AG09319 (cell line): ENCODE measurements around the gene ITSN1.

Experiments
- DNase-seq: peaks from one replicate; pipeline ENCODE4 v3.0.0-alpha.2; 2010; ENCODE audit warnings: low read depth; ENCODE audit errors: extremely low read depth
- TF ChIP-seq, protein P1 (sequence below): IDR thresholded peaks from 2 replicates; pipeline ENCODE4 v1.5.1; 2011; ENCODE audit warnings: low read depth, mild to moderate bottlenecking, inconsistent platforms, low read length, moderate library complexity

ITSN1 gene

DNA sequence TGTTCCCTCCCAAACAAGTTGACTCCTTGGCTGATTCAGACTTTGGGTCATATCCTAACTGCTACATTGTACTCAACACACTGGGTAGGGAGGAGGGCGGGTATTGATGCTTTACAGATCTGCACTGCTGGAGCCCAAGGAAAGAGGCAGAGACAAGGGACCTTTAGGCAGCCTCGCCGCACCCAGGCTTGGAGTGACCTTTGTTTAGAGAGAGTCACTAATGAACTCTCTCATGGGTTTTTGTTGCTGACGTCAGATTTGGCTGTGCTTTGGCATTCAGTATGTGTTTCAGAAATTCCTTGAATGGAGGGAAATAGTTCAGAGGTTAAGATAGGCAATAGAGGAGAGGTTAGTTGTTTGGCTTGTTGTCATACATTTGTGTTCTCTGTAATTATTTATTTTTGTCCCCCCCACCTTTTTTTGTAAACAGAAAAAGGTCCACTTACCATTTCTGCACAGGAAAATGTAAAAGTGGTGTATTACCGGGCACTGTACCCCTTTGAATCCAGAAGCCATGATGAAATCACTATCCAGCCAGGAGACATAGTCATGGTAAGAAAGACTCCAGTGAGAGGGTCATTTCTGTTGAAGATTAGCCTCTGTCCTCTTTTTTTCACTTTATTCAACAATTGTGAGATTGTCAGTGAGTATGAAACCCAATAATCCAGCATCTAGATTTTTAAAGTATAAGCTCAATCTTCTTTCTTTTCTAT is 157.2 kb downstream of the ITSN1 start:
- no peak for DNase-seq
- TF ChIP-seq, protein P1, sequence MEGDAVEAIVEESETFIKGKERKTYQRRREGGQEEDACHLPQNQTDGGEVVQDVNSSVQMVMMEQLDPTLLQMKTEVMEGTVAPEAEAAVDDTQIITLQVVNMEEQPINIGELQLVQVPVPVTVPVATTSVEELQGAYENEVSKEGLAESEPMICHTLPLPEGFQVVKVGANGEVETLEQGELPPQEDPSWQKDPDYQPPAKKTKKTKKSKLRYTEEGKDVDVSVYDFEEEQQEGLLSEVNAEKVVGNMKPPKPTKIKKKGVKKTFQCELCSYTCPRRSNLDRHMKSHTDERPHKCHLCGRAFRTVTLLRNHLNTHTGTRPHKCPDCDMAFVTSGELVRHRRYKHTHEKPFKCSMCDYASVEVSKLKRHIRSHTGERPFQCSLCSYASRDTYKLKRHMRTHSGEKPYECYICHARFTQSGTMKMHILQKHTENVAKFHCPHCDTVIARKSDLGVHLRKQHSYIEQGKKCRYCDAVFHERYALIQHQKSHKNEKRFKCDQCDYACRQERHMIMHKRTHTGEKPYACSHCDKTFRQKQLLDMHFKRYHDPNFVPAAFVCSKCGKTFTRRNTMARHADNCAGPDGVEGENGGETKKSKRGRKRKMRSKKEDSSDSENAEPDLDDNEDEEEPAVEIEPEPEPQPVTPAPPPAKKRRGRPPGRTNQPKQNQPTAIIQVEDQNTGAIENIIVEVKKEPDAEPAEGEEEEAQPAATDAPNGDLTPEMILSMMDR: no peak

DNA sequence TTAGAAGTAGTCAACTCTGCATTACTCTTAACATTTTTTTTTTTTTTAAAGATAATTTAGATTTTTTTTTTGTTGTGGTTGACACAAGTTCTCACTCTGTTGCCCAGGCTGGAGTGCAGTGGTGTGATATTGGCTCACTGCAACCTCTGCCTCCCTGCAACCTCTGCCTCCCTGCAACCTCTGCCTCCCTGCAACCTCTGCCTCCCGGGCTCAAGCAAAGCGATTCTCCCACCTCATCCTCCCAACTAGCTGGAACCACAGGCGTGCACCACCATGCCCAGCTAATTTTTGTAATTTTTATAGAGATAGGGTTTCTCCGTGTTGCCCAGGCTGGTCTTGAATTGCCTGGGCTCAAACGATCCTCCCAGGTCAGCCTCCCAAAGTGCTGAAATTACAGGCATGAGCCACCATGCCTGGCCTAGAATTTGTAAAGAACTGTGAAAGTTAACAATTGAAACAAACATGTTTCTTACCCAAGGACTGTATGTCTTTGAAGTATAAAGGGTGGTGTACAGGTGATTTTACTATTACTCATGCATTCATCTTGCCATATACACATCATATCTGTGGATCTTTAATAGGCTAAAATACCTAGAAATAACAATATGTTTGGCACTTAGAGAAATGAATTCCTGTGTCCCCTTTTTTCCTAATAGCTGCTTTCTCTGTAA is 158.6 kb downstream of the ITSN1 start:
- no peak for DNase-seq
- TF ChIP-seq, protein P1: no peak

DNA sequence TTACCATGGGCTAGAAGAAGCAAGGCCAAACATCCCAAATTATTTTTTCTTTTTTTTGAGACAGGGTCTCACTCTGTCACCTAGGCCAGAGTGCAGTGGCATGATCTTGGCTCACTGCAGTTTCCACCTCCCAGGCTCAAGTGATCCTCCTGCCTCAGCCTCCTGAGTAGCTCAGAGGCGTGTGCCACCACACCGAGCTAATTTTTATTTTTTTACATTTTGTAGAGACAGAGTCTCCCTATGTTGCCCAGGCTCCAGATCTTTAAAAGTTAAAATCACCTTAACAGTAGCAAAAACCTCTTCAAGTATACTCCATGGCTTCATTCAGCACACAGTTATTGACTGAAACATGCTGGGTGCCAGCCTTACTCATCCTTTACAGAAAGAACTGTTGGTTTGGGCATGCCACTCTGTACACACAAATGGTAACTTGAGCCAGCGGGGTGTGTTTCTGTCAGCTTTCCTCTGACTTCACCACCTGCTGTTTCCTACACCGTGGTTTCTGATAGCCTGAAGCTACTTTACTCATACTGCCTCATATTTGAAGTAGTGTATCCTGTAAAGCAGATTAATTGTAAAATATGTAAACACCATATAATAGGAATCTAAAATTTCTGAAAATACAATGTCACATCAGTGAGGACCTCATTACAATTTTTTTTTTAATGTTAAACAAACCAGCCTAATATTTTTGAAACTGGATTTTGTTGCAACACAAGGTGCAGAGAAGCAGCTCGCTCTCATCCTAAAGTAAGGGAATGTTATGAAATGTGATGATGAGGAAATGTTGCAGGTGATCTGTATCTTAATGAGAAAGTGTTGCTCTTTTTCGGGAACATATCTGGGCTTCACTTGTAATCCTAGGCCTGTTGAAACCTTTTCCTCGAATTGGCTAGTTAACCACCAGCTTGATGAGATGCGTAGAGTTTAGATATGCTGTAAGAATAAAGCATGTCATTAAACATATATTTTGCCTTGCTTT is 159.4 kb downstream of the ITSN1 start:
- no peak for DNase-seq
- TF ChIP-seq, protein P1: no peak

DNA sequence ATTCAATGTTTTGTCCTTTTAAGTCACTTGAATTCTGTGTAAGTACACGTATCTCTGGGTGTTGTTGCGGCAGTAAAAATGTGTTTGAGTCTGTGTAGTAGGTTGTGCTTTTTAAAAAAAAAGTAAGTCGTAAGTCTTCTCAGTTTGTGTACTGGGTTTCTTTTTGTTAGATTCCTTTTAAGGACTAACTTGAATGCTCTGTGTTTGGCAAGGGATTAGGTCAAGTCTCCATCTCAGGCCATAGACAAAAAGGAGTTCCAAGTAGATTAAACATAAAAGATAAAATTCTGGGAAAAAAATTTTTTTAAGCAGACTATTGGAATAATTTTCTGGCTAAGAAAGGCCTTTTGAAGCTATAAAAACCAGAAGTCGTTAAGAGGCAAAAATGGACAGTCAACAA is 160.2 kb downstream of the ITSN1 start:
- TF ChIP-seq, protein P1: no peak
- DNase-seq: no peak

DNA sequence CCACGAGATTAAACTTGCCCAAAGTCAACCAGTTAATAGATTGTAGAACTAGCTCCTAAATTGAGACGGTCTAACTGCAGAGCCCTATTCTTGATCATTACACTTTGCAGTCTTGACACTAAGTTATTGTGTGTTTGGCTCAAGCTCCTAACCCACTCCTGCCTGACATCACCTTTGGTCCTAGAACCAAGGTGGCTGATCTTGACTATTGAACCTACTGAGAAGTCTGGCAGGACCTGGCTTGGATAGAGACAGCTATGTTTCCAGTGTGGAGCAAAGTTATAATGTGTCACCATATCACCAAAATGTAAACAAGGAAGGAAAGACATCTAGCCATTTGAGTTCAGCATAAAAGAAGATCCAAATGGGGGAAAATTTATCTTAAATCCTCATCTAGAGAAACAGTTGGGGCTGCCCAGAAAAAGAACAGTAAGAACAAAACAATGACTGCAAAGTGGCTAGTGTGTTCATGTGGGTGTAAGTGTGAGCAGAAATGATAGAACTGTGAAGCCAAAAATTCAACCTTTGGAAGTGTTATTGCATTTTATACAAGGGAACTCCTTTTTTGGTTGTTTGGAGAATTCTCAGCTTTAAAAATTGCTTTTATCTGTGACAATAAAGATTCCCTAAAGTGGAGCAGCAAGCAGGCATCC is 166.5 kb downstream of the ITSN1 start:
- DNase-seq: no peak
- TF ChIP-seq, protein P1: no peak

DNA sequence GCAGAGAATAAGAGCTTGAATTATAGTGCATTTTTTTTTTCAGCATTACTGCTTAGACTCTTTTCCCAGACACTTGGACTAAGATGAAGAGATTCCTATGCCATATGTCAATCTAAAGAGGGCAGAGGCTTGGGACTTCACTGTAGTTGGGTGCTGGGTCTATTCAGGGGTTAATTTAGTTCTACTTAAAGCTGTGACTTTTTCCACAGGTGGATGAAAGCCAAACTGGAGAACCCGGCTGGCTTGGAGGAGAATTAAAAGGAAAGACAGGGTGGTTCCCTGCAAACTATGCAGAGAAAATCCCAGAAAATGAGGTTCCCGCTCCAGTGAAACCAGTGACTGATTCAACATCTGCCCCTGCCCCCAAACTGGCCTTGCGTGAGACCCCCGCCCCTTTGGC is 168.5 kb downstream of the ITSN1 start:
- TF ChIP-seq, protein P1: no peak
- DNase-seq: no peak
